ENCODE measurements around the gene PVALEF.
A peak's percentile ranks its signal among the peaks of the same experiment; 100 is the strongest.

The PVALEF gene

DNA sequence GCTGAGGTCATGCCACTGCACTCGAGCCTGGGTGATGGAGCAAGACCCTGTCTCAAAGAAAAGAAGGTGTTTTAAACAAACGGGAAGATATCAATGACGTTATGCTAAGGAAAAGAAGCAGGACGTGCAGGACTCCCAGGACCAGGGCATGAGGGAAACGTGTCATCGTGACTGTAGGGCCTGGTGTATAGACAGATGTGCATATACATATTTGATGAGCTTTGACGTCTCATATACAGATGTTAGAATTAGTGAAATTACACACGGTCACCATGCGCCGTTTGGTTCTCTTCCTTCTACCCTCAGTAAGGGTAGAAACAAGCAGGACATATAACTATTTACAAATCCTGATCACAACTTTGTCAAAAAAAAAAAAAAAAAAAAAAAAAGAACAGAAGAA lies 17.6 kb upstream of the PVALEF start:
- no peak for DNase-seq (ENCODE audit: low read depth in 1 of 2, low spot score in 1 of 2)
- H3K4me3 ChIP-seq (replicated peaks; ENCODE audit: insufficient read depth, low read length) = no peak overlapping the region
- H3K27ac ChIP-seq (replicated peaks) = no peak overlapping the region
- TF ChIP-seq, protein P1, sequence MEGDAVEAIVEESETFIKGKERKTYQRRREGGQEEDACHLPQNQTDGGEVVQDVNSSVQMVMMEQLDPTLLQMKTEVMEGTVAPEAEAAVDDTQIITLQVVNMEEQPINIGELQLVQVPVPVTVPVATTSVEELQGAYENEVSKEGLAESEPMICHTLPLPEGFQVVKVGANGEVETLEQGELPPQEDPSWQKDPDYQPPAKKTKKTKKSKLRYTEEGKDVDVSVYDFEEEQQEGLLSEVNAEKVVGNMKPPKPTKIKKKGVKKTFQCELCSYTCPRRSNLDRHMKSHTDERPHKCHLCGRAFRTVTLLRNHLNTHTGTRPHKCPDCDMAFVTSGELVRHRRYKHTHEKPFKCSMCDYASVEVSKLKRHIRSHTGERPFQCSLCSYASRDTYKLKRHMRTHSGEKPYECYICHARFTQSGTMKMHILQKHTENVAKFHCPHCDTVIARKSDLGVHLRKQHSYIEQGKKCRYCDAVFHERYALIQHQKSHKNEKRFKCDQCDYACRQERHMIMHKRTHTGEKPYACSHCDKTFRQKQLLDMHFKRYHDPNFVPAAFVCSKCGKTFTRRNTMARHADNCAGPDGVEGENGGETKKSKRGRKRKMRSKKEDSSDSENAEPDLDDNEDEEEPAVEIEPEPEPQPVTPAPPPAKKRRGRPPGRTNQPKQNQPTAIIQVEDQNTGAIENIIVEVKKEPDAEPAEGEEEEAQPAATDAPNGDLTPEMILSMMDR (IDR thresholded peaks at IDR 0.05; ENCODE audit: insufficient read depth, low read length) = no peak
- TF ChIP-seq, protein P2, sequence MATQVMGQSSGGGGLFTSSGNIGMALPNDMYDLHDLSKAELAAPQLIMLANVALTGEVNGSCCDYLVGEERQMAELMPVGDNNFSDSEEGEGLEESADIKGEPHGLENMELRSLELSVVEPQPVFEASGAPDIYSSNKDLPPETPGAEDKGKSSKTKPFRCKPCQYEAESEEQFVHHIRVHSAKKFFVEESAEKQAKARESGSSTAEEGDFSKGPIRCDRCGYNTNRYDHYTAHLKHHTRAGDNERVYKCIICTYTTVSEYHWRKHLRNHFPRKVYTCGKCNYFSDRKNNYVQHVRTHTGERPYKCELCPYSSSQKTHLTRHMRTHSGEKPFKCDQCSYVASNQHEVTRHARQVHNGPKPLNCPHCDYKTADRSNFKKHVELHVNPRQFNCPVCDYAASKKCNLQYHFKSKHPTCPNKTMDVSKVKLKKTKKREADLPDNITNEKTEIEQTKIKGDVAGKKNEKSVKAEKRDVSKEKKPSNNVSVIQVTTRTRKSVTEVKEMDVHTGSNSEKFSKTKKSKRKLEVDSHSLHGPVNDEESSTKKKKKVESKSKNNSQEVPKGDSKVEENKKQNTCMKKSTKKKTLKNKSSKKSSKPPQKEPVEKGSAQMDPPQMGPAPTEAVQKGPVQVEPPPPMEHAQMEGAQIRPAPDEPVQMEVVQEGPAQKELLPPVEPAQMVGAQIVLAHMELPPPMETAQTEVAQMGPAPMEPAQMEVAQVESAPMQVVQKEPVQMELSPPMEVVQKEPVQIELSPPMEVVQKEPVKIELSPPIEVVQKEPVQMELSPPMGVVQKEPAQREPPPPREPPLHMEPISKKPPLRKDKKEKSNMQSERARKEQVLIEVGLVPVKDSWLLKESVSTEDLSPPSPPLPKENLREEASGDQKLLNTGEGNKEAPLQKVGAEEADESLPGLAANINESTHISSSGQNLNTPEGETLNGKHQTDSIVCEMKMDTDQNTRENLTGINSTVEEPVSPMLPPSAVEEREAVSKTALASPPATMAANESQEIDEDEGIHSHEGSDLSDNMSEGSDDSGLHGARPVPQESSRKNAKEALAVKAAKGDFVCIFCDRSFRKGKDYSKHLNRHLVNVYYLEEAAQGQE (IDR thresholded peaks at IDR 0.05; ENCODE audit: insufficient replicate concordance, low read depth) = no peak
- TF ChIP-seq SPI1 (IDR thresholded peaks at IDR 0.05; ENCODE audit: borderline replicate concordance, low read depth) (no peak), GABPA (IDR thresholded peaks at IDR 0.05; ENCODE audit: low read depth) (no peak), POLR2AphosphoS5 (IDR thresholded peaks at IDR 0.05; ENCODE audit: low read depth) (no peak)
- no peaks in the 10 kb centered on the region for H3K27me3 ChIP-seq (ENCODE audit: insufficient read depth, poor library complexity, severe bottlenecking)

DNA sequence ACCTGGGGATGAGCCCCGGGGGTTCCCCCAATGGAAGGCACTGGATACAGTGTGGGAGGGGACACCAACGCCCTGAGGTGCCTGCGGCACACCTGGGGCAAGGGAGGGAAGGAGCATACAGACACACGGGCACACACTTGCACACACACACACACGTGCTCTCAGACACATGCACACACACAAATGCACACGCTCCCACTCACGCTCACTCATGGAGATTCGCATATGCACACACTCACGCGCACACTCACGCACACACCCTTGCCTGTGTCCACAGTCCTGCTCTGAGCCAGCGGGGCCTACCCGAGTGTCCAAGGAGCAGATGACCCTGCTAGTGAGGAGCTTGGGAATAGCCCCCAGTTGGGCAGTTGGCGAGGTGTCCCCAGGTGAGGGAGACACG lies 16.7 kb upstream of the PVALEF start:
- DNase-seq (ENCODE audit: low read depth in 1 of 2, low spot score in 1 of 2) = no peak
- TF ChIP-seq, protein P2 (IDR thresholded peaks at IDR 0.05; ENCODE audit: insufficient replicate concordance, low read depth) = no peak
- TF ChIP-seq POLR2AphosphoS5 (IDR thresholded peaks at IDR 0.05; ENCODE audit: low read depth) = no peak
- TF ChIP-seq SPI1 (IDR thresholded peaks at IDR 0.05; ENCODE audit: borderline replicate concordance, low read depth) = no peak
- TF ChIP-seq GABPA (IDR thresholded peaks at IDR 0.05; ENCODE audit: low read depth) = no peak
- TF ChIP-seq, protein P1 (IDR thresholded peaks at IDR 0.05; ENCODE audit: insufficient read depth, low read length) = no peak
- Histone ChIP-seq H3K4me3 (replicated peaks; ENCODE audit: insufficient read depth, low read length) (no peak overlapping the region), H3K27ac (replicated peaks) (no peak overlapping the region), H3K27me3 (ENCODE audit: insufficient read depth, poor library complexity, severe bottlenecking) (no peaks in the 10 kb centered on the region)

DNA sequence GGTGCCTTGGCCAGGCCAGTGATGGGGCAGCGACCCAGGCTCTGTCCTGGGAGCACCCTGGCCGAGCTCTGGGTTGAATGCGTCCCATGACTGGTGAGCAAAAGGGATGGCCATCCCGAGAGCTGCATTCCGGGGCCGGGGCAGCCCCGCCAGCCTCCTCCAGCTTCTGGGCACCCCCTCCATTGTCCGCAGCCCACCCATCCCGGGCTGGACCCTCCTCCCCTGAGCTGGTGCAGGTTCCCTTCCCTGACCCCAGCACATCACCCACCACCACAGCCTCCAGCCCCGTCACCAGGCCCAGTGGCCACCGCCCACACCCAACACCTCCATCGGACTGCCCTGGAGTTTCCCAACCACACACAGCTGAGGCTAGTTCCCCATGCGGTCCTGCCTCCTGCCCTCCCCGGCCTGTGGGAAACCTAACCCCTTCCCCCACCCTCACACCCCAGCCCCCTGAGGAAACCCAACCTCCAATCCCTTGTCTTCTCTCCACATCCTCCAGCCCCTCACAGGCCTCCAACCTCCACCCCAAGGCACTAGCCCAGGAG lies 16.2 kb upstream of the PVALEF start:
- Histone ChIP-seq H3K27ac (replicated peaks) (peak overlapping the region; percentile 64), H3K27me3 (ENCODE audit: insufficient read depth, poor library complexity, severe bottlenecking) (no peaks in the 10 kb centered on the region), H3K4me3 (replicated peaks; ENCODE audit: insufficient read depth, low read length) (no peak overlapping the region)
- TF ChIP-seq GABPA (IDR thresholded peaks at IDR 0.05; ENCODE audit: low read depth) (no peak), SPI1 (IDR thresholded peaks at IDR 0.05; ENCODE audit: borderline replicate concordance, low read depth) (no peak; the same call in 1 of the 2 replicates), POLR2AphosphoS5 (IDR thresholded peaks at IDR 0.05; ENCODE audit: low read depth) (no peak)
- TF ChIP-seq, protein P1 (IDR thresholded peaks at IDR 0.05; ENCODE audit: insufficient read depth, low read length) = no peak
- TF ChIP-seq, protein P2 (IDR thresholded peaks at IDR 0.05; ENCODE audit: insufficient replicate concordance, low read depth) = no peak
- DNase-seq (ENCODE audit: low read depth in 1 of 2, low spot score in 1 of 2) = peak in 1 of 2 experiments; percentile 75
